Stimulated activated CD4-positive, alpha-beta T cell treated with anti-CD3 and anti-CD28 coated beads, Interleukin-12 subunit alpha, Interleukin-12 subunit beta, amount 100 ng/mL, for 24 hours (primary cell): ENCODE measurements around the gene B3GNT7.
"Not testable (repeated sequence)": the region's sequence is repeated elsewhere in the genome, so short reads cannot be mapped to it uniquely, and the experiment has no call there.

Experiments used
- DNase-seq, 2 experiments: peaks; one replicate each; pipeline ENCODE4 v3.0.0-alpha.2; 2020; ENCODE audit warnings: low read depth in 2 of 2

Gene B3GNT7

DNA sequence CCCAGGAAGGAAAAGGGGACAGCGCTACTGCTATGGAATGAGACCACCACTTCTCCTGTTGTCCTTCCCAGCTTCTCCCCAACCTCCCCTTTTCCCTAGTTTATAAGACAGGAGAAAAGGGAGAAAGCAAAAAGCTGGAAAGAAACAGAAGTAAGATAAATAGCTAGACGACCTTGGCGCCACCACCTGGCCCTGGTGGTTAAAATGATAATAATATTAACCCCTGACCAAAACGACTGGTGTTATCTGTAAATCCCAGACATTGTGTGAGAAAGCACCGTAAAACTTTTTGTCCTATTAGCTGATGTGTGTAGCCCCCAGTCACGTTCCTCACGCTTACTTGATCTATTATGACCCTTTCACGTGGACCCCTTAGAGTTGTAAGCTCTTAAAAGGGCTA, 5.2 kb downstream of the B3GNT7 start:
- not testable (repeated sequence) for DNase-seq

DNA sequence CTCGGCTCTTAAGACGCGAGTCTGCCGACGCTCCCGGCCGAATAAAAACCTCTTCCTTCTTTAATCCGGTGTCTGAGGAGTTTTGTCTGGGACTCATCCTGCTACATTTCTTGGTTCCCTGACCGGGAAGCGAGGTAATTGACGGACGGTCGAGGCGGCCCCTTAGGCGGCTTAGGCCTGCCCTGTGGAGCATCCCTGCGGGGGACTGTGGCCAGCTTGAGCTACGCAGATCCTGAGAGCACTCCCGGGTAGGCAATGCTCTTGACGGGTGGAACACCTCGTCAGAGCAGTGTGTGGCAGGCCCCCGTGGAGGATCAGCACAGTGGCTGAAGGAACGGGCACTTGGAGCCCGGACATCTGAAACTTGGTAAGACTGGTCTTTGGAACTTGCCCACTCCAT, 5.6 kb downstream of the B3GNT7 start:
- DNase-seq: not testable (repeated sequence)

DNA sequence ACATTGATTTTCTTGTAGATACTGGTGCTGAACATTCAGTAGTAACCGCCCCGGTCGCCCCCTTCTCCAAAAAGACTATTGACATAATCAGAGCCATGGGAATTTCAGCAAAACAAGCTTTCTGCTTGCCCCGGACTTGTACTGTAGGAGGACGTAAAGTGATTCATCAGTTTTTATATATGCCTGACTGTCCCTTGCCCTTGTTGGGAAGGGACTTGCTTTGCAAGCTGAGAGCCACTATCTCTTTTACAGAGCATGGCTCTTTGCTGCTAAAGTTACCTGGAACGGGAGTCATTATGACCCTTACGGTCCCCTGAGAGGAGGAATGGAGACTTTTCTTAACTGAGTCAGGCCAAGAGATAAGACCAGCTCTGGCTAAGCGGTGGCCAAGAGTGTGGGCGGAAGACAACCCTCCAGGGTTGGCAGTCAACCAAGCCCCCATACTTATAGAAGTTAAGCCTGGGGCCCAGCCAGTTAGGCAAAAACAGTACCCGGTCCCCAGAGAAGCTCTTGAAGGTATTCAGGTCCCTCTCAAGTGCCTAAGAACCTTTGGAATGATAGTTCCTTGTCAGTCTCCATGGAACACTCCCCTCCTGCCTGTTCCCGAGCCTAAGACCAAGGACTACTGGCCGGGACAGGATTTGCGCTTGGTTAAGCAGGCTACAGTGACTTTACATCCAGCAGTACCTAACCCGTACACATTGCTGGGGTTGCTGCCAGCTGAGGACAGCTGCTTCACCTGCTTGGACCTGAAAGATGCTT, 8.1 kb downstream of the B3GNT7 start:
- DNase-seq: not testable (repeated sequence)

DNA sequence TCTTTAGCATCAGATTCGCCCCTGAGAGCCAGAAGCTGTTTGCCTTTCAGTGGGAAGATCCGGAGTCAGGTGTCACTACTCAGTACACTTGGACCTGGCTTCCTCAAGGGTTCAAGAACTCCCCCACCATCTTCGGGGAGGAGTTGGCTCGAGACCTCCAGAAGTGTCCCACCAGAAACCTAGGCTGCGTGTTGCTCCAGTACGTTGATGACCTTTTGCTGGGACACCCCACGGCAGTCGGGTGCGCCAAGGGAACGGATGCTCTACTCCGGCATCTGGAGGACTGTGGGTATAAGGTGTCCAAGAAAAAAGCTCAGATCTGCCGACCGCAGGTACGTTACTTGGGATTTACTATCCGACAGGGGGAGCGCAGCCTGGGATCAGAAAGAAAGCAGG, 8.7 kb downstream of the B3GNT7 start:
- not testable (repeated sequence) for DNase-seq

DNA sequence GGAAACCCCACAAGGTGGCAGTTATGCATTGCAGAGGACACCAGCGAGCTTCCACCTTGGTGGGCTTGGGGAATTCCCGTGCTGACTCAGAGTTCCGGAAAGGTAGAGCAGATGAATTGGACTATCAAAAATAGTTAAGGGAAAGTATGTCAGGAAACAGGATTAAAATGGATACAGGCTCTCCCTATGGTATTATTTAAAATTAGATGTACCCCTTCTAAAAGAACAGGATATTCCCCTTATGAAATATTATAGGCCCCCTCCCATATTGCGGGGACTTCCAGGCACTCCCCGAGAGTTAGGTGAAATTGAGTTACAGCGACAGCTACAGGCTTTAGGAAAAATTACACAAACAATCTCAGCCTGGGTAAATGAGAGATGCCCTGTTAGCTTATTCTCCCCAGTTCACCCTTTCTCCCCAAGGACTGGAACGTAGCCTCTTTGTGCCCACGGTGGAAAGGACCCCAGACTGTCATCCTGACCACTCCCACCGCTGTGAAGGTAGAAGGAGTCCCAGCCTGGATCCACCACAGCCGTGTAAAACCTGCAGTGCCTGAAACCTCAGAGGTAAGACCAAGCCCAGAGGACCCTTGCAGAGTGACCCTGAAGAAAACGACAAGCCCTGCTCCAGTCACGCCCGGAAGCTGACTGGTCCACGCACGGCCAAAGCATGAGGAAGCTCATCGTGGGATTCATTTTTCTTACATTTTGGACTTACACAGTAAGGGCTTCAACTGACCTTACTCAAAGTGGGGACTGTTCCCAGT, 10.3 kb downstream of the B3GNT7 start:
- DNase-seq: peak in 1 of 2 experiments; percentile 31

DNA sequence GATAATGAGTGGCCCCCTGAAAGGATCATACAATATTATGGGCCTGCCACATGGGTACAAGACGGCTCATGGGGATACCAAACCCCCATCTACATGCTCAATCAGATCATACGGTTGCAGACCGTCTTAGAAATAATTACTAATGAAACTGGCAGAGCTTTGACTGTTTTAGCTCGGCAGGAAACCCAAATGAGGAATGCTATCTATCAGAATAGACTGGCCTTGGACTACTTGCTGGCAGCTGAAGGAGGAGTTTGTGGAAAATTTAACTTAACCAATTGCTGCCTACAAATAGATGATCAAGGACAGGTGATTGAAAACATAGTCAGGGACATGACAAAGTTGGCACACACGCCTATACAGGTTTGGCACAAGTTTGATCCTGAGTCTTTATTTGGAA, 12.2 kb downstream of the B3GNT7 start:
- DNase-seq: not testable (repeated sequence)

DNA sequence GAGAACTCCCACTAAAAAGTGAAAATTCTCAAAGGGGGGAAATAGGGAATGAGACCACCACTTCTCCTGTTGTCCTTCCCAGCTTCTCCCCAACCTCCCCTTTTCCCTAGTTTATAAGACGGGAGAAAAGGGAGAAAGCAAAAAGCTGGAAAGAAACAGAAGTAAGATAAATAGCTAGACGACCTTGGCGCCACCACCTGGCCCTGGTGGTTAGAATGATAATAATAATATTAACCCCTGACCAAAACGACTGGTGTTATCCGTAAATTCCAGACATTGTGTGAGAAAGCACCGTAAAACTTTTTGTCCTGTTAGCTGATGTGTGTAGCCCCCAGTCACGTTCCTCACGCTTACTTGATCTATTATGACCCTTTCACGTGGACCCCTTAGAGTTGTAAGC, 12.8 kb downstream of the B3GNT7 start:
- not testable (repeated sequence) for DNase-seq

DNA sequence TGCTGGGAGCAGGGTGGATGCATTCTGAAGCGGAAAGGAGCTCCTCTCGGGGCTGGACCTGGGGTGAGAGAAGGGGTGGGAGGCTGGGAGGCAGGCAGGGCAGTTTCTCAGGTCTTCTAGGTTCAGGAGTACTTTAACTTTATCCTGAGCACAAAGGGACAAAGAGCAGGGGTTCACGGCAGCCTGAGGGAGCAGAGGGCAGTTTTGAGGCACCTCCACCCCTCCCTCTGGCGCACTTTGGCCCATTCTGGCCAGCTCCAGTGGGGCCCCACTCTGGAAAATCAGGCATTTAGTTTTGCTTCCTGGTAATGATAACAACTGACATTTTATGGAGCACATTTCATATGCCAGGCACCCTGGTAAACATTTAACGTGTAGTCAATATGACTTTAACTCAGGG, 14.3 kb downstream of the B3GNT7 start:
- DNase-seq: no peak

DNA sequence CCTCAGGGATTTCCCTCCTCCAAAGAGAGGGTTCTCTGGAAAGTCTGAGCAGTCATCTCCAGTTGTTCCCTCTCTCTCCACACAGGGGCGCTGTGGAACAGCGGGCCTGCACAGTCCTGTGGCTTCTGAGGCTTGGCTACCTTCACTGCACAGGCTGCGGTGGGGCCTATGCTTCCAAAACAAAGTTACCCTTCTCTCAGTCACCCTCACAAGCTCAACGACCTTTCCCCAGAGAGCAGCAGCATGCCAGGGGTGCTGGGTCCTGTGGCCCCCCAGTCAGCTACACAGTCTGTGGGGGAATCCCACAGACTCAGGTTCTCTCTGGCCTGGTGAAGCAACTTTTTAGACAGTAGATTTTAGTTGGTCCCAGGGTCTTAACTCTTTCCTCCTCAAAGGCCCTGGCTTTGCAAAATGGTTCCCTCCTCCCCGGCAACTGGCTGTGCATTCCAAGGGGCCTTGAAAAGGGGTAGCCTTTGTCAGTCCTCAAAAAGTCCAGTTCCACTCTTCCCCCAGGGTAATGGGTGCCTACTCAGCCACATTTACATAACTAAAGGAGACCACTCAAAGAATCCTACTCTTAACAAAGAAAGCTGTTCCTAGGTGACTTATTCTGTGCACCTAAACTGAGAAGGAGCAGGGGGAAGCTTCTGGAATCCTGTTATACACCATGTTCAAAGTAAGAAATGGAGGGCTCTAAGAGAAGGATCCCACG, 14.9 kb downstream of the B3GNT7 start:
- DNase-seq: no peak

DNA sequence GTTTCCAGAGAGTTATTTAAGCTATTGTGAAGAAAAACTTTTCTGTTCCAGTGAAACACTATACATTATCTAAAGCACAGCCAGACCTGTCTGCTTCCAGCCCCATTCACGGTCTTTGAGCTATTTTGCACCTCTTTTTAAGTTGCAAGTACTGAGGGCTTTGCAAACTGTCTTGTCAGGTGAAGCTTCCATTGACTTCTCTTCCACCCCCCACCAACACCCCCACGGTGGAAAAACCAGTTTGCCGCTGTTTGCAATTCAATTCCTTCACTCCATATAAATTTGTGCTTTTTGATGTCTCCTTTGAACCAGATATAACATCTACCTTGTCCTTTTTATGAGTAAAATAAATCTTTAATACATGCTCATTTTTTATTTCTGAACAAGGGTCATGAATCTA, 15.7 kb downstream of the B3GNT7 start:
- no peak for DNase-seq

DNA sequence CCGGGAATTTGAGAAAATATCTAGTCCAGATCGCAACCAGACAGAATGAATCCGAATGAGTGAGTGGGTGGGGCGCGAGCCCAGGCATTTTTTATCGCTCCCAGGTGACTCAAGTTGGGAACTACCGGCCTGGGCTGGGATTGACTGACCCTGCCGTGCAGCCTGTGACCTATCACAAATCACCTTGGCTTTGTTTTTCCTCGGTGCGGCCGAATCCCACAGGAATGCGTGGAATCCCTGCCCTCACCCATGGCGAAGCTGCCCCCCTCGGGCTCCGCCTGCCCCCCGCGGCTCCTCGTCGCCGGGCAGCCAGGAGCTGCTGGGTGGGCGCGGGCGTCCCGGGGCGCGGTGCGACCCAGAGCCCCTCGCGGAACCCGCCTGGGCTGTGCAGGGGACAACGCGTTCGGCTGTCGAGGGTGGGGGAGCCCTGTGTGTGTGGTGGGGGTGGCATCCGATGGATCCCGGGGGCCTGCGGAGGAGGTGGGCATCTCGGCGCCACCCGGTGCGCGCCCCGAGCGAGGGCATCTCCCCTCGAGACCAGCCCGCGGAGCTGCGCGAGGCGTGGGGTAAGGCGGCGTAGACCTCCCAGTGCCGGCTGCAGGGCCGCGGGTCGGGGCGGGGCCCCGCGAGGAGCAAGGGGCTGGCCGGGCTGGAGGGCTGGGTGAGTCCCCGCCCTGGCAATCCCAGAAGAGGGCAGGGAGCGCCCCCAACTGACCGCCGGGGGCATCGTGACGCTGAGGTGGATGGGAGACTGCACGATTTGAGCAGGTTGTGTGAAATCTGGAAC, 16.5 kb downstream of the B3GNT7 start:
- peak; percentile 55 to 72 for DNase-seq

DNA sequence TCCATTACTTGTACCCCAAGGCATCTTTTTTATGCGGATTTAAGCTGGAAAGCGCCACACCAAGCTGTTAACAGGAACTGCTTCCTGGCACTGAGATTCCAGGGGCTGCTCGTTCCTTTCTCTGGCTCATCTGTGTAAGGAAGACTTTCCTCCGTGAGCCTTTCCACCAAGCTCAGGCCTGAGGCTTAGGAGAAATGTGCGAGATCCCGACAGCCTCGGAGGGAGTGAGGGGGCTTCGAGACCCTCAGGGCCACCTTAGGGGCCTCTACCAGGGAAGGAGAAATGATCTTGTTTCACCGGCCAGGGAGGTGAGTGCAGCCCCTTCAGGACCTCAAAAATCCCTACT, 17.1 kb downstream of the B3GNT7 start:
- no peak for DNase-seq

DNA sequence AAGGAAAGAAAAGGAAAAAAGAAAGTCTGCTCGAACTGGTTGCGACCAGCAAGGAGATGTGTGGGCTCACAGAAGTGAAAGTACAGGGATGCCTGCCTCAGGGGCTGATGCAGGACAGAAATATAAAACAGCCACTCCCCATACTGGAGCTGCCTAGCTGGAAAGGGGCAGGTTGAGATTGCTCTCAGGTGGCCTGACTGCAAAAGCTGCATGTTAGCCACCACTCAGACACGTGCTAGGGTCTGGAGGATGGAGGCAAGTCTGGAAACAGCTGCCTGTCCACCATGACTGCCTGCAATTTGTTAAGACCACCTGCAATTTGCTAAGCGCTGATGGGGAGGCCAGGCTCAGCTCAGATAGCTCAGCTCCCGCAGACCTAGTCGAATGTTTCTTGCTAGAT, 17.9 kb downstream of the B3GNT7 start:
- DNase-seq: no peak

DNA sequence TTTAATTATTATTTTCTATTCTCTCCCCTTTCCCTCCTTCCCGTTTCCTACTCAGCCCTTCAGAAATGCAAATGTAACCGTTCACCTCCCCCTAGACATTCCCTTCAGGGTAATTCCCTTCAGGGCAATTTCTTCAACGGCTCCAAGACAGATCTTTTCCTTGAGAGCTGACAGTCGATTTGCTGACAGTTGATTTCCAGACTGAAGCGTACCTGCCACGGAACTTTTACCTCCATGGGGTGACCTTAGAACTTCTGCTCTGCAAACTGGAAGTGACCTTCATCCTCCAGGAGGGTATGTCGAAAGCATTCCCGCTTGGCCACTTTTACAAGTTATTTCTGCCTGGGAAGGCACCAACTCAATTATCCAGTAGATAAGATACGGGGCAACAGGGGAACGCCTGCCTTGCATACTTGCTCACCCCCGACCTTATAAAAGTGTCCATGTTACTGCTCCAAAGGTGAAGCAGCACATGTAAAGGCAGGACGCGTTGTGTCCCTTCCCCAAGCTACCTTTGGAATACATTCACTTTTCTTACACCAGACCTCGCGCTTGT, 18.5 kb downstream of the B3GNT7 start:
- no peak for DNase-seq

DNA sequence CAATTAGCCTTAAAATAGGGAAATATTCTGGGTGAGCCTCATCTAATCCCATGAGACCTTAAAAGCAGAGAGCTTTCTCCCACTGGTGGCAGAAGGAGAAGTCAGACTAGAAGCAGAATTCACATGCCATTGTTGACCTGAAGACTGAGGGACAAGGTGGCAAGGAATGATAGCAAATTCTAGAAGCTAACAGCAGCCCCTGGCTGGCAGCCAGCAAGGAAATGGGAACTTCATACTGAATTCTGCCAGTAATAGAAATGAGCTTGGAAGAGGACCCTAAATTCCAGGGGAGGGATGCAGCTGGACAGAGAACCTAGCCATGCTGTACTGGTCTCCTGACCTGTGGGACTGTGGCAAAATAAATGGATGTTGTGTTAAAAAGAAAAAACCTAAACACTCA, 19.5 kb downstream of the B3GNT7 start:
- DNase-seq: no peak

DNA sequence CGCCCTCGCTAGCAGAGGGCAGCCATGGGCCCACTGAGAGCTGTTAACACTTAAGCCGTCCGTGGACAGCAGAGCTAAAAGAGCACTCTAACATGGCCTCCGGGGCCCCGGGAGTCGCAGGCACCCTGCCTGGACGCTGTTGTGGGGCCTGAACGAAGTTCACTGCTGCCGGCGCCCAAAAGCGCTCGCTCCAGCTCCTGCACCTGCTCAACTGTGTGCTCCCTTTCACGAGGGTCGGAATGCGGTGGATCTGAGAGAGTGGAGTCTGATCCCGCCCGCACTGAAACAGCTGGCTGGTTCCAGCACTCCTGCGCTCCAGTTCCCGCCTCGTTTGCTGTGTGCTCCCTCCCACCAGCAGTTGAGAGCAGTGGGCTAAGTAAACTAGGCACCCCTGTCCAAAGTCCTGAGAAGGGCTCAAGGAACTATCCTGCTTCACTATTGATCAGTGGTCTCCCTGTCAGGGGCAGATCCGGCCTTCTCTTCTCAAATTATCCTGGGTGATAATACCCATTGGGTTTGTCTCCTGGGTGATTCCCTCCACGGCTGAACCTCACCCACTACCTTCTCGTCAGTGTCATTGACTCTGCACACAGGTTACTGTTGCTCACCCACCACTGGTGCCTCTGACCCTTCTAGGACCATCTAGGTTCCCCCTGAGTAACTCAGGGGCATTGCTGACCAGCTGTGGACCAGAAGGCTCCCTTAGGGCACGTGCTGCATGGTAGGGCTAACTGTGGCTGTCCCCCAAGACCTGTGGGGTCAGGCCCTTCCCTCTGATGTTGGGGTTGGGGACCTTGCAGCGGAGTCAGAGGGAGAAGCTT, 23.5 kb downstream of the B3GNT7 start:
- DNase-seq: no peak

DNA sequence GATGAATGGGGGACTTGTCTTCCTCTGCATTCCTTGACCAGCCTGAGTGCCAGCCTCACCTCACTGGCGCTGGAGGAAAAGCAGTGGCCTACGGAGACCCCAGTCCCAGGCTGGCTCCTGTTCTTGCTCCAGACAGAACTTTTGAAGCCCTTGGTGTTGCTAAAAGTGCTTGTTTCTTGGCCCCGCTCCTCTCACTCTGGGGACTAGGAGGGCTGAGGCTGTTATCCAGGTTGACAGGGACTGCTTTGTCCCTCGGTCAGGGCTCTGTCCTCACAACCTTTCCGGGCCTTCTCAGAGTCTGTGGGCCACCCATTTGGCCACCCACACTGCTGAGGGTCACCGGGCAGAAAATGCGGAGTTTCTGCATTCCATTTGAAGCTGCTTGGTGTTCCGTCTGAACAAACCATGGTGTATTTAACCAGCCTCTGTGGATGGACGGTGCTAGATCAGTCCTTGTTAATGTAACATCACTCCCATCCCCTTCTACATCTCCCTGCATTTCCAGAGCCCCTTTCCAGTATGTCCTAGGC, 25.6 kb downstream of the B3GNT7 start:
- no peak for DNase-seq

DNA sequence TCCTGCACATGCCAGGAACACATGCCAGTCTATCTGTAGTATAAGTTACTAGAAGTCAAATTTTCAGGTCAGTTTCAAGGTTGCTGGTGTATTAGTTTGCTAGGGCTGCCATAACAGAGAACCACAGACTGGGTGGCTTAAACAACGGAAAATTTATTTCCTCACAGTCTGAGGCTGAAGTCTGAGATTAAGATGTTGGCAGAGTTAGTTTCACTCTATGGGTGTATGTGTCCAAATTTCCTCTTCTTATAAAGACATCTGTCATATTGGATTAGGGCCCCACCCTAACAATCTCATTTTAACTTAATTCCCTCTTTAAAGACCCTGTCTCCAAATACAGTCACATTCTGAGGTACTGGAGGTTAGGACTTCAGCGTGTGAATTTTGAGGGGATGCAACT, 26.5 kb downstream of the B3GNT7 start:
- DNase-seq: no peak

DNA sequence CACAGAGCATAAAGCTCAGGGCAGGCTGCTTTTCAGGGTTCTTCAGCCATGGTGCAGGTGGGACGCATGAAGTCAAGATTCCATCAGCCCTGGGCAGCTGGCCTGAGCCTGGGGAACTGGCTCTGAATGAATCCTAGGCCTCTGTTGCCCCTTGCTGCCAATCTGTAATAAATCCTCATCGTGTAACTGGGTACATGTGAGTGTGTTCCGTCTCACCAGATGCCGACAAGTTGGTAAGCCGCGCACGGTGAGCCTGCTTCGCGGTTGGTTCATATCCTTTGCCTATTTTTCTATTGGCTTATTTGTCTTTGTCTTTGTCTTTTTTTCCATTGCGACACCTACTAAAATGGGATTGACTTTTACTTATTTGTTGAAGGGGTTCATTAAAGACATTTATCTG, 27.7 kb downstream of the B3GNT7 start:
- no peak for DNase-seq

DNA sequence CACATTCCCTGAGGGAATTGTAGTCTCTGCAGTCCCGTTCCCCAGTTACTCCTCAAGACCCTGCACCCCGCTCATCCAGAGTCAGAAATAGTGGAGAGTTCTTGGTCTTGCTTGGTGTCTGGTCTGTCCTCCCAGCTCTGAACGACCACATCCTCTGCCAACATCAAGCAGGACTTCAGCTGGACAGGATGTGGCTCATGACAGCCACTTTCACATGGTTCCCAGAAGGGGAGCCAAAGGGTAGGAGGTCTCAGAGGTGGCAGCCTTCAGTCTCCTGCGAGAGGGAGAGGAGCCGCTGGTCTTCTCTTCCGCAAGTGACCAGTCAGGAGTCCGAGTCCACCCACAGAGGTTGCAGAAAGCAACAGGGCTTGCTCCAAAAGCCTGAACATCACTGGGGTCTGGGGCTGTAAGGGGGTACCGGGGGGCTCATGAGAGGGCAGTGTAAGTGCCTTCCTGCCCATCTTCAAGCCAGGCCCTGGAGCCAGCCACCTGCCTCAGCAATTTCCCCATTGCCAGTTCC, 29.8 kb downstream of the B3GNT7 start:
- no peak for DNase-seq
